NOMO-1 (cell line): Measurements from ENCODE around the gene GABRQ.

Source experiments
- DNase-seq, 2 experiments: peaks; one replicate each; lab custom pipeline; 2025; ENCODE audit not compliant: unreplicated experiment in 2 of 2; lab: John Stamatoyannopoulos, UW

The GABRQ gene

DNA sequence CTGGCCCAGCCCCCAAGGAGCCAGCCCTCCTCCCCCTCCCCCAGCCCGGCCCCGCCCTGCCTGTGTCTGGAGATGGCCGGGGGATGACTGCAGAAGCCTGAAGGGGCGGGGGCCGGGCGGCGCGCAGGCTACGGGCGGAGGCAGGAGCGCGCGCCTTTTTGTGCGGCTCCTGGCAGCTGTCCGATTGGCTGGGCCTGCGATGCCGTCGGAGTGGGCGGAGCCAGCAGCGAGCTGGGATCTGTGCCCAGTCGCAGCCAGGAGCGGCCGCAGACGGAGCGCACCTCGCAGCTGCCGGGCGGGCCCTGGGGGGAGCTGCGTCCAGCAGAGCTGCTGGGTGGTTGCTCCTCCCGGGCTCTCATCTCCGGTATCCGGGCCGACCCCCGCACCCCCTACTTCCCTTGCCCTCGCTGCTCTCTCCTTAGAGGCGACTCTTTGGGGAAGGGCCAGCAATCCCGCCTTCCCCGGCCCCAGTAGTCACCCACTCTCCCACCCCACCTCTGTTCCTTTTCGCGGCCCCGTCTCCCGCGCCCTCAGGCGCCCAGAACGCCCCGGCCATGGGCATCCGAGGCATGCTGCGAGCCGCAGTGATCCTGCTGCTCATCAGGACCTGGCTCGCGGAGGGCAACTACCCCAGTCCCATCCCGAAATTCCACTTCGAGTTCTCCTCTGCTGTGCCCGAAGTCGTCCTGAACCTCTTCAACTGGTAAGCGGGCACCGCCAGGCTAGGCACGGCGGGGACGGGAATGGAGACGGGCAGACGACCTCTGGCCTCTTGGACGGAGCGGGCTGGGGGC lies at the start of gene GABRQ:
Gene GABRQ, plus strand, starts transcription at position 247 of the 794 bp plus-strand sequence. Its CDS starts 308 bp downstream, at position 555.
- DNase-seq, result no peak

DNA sequence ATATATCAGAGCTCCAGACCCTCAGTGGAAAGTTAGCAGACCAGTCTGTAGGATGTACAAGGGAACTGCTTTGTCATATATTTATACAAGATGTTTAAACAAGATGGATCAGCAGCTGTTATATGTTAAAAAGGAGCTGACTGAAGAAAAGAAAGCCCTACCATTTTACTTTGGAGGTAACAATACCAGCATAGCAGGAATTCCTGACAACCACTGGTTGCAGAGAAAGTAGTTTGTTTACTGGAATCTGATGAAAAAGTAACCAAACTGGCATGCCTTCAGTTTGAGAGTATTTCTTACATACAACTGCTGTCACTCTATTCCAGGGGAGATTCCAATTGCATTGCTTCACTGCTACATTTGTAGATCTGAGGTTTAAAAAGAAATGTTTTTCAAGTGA lies 49.5 kb upstream of the GABRQ start:
- DNase-seq, result no peak

DNA sequence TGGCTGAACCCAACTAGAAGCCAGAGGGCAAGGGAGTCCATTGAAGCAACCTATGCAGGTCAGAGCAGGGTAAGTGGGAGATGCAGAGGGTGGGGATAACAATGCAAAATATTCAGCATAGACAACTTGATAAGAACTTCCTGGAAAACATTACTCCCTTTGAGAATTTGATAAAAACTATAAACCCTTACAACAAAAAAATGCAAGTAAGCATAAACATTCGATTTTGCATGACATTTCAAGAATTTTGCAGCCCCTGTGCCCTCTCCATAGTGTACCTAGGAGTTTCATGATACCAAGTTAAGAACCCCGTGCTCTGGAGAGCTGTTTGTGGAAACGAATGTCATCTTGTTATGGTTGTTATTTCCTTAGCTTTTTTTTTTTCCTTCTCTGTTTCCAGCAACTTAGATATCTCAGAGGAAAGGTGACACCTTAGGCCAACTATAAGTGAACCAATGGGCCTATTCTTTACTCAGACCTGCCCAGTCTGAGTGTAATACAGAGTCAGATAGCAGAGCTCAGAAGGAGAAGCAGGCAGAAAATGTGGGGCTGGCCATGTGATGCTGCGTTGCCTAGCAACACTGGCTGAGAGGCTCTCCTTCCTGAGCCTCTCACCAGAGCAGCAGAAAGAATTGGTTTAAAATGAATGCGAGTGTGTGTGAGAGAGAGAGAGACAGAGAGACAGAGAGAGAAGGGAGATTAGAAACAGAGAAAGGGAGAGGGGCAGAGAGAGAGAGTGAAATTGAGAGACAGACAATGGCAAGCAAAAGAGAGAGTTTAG lies 36.7 kb upstream of the GABRQ start:
- DNase-seq, result no peak

DNA sequence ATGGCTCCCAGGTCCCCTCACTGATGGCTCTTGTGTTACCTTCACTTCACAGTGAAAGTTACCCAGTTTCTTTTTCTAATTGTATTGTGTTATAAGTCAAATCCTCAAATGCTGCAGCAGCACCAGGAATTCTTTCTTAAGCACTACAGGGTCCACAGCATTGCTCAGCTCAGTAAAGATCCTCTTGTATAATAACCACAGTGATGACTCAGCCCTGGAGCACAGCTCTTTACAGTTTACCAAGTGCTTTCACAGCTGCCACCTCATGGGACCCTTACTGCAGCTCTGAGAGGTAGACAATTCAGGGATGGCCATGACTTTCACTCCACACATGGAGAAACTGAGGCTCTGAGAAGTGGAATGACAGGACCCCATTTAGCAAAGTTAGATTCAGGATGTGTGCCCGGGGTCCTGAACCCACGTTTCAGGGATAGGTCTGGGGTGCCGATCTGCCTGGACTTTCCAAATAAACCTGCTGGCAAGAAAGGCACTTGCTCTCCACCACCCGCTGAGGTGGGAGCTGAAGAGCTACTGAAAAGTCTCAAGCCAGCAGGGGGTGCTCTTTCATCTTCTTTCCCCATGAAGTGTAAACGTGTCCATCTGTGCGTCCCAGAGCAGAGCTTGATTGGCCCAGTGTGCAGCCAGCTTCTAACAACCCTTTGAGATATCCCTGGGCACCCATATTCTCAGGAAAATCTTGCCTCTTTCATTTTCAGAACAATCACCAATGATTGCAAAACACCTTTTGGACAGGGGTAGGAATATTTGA lies 35.7 kb upstream of the GABRQ start:
- no peak for DNase-seq

DNA sequence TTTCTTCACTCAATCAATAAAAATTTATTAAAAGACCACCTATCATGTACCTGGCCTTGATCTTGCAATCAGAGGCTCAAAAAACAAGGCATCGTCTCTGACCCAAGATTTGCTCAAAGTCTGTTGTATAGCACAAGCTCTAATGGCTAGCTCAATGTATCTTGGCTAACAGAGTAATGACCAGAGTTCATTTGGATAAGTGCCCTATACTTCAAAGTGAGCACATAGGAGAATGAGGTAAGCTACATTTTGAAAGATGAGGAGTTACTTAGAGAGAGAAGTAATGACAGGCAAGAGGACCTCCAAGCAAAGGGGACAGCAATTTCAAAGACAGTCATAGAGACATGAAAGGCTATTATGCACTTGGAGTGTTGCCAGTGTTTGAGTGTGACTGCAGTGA lies 22.9 kb upstream of the GABRQ start:
- no peak for DNase-seq

DNA sequence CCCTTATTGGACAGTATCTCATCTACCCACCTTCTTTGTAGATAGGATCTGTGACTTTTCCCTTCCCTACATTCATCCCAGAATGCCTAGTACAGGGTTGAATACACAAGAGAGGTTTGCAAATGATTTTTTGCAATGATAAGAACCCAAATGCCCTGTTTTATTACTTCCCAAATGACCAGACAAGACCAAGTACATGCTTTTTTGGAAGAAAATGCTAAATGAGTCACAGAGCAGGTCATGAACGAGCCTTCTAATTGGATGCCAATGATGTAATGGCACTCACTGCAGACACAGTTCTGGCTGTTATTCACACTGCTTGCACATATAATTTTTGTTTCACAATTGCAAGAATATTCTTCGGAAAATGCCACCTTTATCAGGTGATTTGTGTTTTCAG lies 17.8 kb upstream of the GABRQ start:
- DNase-seq, result no peak

DNA sequence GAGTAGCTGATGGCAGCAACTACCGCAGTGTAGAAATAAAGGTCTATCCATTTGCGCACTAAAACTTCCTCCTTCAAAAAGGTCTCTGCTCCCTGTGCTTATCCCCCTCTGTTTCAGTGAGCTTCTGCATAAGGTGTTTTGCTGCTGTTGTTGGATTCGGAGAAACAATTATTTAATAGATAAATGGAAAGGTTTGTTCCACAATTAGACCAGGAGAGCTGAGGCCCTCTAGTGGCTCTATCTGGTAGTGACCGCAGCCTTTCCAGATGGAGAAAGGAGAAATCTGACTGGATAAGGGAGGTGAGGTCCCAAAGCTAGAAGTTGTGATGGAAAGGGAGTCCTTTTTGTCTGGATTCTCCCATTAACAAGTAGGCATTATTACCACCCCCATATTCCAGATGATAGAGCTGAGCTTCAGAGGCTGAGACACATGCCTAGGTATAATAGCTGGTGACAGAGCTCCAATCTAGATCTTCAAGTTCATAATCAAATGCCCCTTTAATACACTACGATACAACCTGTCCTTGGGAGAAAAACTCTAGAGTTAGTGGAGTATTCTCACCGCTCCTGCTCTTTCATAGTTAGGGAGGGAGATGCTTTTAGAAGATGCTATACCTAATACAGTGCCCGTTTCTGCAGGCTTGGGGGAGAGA lies 5.1 kb upstream of the GABRQ start:
- DNase-seq, result peak in 1 of 2 experiments; percentile 17

DNA sequence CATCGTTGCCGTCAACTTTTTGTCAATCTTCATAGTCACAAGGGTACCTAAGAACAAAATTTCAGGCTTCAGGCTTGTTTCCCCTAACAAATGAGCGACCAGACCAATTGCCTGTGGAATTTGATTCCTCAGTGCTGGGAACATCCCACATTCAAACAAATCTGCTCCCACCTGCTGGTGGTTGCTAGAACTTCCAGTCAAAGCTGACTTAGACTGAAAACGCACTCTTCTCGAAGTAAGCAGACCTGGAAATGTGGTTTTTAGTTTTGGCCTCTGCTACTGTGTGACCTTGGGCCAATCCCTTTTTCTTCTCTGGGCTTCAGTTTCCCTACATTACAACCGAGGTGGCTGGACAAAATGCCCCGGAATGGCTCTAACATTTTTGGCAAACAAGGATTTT lies 1.8 kb upstream of the GABRQ start:
- DNase-seq, result peak in 1 of 2 experiments; percentile 0

DNA sequence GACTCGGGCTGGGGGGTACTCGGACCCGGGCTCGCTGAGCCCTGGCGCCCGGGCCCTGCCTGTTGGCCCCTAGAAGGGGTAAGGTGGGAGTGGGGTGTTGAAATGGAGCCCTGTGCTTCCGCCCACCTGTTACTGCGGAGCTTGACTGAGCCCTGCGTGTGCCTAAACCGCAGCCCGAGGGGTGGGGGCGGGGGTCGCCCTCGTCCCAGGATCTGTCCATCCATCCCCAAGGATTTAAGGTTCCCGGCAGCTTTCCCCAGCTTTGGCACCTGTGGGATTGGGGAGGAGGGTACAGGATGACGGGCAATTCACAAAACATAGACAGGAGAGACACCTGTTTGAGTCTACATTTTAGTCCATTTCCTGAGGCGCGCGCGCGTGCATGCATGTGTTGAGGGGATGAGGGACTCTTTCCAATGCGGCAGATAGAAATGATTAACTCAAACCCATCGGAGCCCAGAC lies 779 bp downstream of the GABRQ start:
- no peak for DNase-seq

DNA sequence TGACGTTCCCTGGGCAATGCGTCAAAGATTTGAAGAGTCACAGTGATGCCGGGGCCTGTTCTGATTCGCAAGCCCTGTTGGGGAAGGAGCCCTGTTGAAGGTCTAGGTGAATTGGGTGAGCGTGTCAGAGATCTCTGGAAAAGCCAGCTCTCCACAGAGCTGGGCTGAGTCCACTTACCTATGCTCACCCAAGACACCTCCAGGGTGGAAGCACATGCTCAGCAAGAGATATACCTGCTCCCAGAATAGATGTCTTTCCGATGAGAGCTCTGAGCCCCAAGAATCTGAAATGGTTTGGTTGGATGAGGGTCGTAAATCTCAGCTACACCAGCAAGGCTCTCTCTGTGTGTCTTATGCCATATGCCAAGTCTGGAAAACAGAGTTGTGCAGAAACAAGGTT lies 1.7 kb downstream of the GABRQ start:
- DNase-seq, result no peak

DNA sequence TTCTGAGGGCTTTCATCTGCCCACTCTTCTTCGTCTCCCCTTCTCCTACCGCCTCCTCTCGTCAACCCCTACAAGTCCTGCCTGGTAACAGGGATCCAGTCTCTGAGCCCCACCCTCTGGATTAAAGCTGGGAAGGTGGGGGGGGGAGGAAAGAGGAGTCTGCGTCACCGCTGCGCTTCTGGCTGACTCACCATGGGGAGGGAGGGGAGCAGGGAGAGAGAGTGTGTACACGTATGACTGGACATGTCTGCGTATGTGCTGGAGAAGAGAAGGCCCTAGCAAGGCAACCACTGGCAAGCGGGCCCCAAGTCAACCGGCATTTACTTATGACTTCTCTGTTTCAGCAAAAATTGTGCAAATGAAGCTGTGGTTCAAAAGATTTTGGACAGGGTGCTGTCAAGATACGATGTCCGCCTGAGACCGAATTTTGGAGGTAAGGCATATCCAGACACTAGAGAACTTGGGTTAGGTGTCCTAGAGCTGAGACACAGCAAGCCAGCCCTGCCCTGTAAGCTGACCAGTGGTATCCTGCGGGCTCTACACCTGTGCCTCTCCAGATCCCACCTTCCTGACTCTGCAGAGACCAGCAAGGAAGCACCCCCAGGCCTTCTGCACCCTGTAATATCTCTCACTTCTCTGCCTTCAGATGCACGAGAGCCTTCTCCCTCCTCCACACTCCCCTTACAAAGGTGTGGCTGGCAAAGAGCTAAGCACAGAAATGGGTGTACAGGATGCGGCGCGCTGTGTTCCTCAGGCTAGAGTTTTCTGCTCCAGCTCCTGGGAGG lies 2.5 kb downstream of the GABRQ start:
- no peak for DNase-seq

DNA sequence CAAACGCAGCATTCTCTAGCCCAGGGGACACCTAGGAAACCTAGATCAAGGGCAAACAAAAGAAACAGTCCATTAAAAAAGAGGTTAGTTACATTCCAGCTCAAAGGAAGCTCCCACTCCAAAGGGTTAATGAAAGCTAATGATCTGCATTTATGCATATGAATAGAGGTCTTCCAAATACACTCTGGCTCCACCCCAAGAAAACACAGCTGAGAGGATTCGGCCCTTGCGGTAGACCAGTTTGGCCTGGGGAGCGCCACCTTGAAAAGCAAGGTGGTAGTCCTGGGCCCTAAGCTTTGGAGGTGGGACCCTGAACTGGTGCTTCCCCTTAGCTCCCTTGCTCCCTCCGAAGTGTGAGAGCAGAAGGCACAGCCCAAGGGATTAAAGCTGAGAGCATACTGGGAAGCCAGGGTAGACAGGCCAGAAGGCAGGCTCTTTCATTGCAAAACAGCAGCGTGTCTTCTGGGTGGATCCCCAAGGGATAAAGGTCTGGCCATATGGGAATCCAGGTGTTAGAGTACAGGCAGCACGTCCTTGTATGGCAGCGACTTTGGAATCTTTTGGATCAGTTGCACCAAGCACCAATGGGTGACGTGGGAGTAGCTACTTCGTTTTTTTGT lies 3.7 kb downstream of the GABRQ start:
- no peak for DNase-seq

DNA sequence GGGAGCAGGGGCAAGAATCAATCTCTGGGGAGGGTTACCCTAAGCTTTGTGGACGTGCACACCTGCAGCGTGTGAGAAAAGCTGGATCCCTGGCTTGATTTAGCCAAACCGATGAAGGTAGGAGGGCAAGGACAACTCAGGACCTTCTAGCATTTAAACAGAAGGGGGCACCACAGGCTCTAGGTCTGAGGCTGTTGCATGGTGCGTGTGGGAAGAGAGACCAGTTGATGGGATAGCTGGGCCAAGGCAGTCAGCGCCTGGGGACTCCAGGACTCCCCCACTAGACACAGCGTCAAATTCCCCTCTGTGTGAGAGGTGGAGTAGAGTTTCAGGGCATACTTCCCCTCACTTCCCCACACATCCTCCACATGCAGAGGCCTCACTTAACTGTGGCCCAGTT lies 4.3 kb downstream of the GABRQ start:
- DNase-seq, result no peak

DNA sequence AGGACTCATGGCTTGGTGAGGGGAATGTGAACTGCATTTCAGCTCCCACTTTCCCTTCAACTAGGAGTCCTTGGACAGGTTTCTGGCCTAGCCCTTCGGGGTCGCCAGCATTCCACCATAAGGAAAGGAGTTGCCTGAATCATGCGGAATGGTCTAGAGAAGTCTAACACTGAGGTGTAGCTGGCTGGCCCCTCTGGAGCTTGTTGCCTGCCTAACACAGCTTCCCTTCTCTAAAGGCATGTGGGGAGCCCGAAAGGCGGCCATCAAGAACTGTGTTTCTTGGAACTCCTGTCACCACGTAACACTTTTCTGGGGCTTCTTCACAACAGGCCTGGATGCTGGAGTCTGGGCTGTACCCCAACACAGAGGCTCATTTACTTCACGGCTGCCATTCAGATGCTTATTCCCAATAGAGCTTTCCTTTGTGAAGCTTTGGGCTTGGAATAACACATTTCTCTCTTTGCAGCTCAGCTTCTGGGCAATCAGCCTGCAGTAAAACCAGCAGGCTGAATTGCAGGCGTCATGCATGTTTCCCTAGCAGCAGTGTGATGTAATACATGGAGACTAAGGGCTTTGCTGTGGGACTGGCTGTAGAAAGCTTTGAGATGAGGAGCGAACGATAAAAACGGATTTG lies 5.4 kb downstream of the GABRQ start:
- no peak for DNase-seq

DNA sequence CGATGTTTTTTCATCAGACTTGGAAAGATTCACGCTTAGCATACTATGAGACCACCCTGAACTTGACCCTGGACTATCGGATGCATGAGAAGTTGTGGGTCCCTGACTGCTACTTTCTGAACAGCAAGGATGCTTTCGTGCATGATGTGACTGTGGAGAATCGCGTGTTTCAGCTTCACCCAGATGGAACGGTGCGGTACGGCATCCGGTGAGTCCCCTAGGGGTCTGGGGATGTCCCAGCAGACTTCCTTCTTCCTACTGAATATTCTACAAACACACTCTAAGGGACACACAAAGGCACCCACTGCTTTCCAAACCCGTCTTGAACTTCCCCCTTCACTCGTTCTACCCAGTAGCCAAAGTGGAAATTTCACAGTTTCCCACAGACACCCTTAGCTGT lies 9.3 kb downstream of the GABRQ start:
- no peak for DNase-seq

DNA sequence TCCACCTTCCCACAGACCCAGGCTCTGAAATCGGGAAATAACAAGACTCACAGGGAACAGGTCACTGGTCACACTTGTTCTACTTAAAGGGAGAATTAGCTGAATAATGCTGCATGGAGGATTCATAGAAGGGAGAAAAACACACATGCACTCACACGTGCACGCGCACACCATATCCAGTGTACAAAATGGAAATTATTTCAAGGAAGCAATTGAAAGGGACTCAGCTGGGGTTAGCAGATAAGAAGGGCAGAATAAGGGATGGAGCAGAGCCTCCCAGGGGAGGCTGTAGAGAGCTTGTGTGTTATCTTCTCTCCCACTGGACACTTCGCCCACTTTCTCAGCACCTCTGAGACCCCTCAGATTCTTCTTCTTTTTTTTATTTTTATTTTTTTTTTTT lies 10.3 kb downstream of the GABRQ start:
- no peak for DNase-seq

DNA sequence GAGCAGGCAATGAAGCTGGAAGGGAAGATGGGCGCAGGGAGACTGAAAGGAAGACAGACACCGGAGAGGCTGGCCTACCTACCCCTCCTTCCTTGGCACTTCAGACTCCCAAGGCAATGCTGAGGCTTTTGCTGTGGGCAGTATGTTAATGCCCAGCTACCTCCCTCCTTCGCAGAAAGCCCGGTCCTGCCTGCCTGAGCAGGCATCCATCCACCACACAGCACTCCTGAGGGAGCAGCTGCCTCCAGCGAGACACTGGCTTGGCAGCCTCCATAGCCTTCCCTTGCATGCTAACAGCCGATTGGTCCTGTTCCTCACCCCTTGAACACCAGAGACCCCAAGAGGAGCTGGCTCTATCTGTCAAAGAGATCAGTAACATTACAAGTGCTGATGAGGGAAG lies 14.4 kb downstream of the GABRQ start:
- DNase-seq, result no peak

DNA sequence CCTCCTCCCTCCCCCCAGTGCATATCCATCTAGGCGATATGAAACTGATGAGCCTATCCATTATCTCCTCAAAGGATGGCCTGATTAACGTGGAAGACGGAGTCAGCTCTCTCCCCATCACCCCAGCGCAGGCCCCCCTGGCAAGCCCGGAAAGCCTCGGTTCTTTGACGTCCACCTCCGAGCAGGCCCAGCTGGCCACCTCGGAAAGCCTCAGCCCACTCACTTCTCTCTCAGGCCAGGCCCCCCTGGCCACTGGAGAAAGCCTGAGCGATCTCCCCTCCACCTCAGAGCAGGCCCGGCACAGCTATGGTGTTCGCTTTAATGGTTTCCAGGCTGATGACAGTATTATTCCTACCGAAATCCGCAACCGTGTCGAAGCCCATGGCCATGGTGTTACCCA lies 14.8 kb downstream of the GABRQ start:
- no peak for DNase-seq

DNA sequence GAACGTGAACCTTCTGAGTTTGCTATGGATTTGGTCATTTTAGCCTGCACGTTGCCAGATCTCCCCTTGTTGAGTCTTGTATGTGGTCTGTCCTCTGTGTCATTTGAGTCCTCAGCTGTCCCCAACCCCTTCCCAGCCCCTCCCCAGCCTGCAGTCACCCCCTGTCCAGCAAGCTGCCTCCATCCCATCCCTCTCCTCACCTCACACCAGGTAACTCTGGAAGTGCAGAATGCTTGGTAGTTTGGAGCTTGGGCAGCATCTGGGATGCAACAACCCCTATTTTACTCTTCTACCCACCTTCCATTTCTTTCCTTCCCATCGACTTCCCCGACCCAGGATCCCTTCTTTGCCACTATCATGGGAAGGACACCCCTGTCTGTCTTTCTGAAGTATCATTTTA lies 18.4 kb downstream of the GABRQ start:
- DNase-seq, result no peak
